Anterior cingulate cortex (tissue), 58 donors: ENCODE measurements around the gene FLOT1.
A peak's percentile ranks its signal among the peaks of the same experiment; 100 is the strongest.

Experiments
- DNase-seq, 58 donors: peaks; one replicate each; lab custom pipeline; 2025; lab: John Stamatoyannopoulos, UW

FLOT1 gene

GRCh38 chr6:30748851-30749540 is 6.5 kb upstream of the FLOT1 start:
- DNase-seq: no peak

- DNase-seq: no peak
Observed at GRCh38 chr6:30747902-30748769, 5.6 kb upstream of the FLOT1 start.

GRCh38 chr6:30747300-30747687 is 4.8 kb upstream of the FLOT1 start:
- DNase-seq: no peak

DNA sequence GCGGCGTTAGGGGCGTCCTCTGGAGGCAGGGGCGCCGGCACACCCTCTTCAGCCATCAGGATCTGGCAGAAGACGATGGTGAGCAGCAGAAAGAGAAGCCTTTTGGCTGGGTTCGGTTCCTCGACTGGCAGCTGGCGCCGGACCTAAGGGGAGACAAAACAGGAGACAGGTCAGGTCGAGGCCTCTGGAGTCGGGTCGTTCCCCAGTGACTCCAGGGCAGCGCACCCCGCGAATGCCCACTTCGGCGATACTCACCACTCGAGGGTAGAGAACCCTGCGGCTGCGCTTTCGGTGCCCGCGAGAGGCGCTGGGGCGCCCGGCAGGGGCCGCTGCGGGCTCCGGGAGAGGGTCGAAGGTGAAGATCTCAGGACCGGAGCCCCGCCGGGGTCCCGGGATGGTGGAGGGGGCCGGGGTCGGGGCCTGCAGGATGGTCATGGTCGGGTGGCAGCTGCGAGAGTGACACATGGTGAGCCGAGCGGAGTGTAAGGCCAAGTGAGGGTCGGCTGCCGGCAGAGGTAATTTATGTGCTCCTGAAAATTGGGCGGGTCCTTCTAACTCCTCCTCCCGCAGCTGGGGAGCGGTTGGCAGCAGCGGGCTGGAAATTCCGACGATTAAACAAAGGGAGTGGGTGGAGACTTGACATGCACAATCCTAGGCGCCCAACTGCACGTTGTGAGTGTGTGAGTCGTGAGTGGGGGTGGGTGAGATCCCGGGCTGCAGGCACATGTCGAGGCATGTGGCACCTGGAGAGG is 1.7 kb upstream of the FLOT1 start, which contains the start of gene IER3:
Gene IER3 (minus strand): TSS at position 494 of the 752 bp plus-strand sequence. CDS start 29 bp downstream, at position 465.
- peak in 51 of 58 donors; percentile 22 to 80 (median 52) for DNase-seq

- DNase-seq: peak in 5 of 58 donors; percentile 41 to 50 (median 46)
Observed at GRCh38 chr6:30743099-30744053, 889 bp upstream of the FLOT1 start.

- DNase-seq: peak in 2 of 58 donors; percentile 43 to 47
Observed at GRCh38 chr6:30741789-30742315, 635 bp downstream of the FLOT1 start.

GRCh38 chr6:30741063-30741779 is 1.3 kb downstream of the FLOT1 start:
- no peak for DNase-seq

GRCh38 chr6:30740540-30740870 is 2.0 kb downstream of the FLOT1 start:
- DNase-seq: no peak

DNA sequence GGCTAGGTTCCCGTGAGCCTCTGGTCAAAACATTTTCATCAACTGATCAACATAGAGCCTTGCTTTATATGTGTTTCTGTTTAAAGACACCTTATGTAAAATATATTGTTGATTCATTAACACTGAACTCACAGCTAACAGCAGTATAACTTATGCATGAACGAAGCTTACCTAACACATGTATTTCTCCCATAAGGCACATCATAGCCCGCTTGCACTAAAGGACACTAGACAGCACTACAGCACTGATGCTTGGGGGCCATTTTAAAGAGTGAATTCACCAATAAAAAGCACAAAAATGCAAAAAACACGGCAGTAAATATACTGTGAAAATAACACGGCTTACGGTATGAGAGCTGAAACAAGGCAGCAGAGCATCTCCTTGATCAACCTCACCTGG is 4.0 kb downstream of the FLOT1 start:
- no peak for DNase-seq

GRCh38 chr6:30735668-30736314 is 6.7 kb downstream of the FLOT1 start:
- no peak for DNase-seq

DNA sequence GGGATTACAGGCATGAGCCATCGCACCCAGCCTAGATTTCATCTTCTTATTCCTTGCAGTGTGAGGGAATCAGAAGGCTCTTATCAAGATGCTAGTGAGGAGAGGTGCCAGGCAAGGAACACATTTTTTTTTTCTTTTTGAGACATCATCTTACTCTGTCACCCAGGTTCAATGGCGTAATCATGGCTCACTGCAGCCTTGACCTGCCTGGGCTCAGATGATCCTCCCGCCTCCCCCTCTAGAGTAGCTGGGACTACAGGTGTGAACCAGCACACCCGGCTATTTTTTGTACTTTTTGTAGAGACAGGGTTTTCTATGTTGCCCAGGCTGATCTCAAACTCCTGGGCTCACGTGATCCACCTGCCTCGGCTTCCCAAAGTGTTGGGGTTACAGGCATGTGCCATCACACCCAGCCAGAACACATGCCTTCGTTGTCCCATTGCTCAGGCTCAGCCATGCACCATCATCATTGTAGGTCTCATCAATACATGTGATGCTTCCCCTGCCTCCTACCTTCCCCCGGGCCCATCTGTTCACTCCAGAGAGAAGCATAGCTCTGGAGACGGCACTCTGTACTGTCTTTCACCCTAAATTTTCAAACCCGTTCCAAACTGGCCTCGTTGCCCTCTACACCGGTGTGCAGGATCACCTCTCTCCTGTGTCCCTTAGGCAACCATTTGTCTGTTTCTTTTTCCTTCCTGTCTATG is 10.1 kb downstream of the FLOT1 start:
- peak in 11 of 58 donors; percentile 1 to 37 (median 13) for DNase-seq

- peak in 37 of 58 donors; percentile 3 to 66 (median 30) for DNase-seq
Observed at GRCh38 chr6:30730601-30731435, 11.7 kb downstream of the FLOT1 start.

GRCh38 chr6:30727920-30728553 is 14.4 kb downstream of the FLOT1 start:
- DNase-seq: no peak

DNA sequence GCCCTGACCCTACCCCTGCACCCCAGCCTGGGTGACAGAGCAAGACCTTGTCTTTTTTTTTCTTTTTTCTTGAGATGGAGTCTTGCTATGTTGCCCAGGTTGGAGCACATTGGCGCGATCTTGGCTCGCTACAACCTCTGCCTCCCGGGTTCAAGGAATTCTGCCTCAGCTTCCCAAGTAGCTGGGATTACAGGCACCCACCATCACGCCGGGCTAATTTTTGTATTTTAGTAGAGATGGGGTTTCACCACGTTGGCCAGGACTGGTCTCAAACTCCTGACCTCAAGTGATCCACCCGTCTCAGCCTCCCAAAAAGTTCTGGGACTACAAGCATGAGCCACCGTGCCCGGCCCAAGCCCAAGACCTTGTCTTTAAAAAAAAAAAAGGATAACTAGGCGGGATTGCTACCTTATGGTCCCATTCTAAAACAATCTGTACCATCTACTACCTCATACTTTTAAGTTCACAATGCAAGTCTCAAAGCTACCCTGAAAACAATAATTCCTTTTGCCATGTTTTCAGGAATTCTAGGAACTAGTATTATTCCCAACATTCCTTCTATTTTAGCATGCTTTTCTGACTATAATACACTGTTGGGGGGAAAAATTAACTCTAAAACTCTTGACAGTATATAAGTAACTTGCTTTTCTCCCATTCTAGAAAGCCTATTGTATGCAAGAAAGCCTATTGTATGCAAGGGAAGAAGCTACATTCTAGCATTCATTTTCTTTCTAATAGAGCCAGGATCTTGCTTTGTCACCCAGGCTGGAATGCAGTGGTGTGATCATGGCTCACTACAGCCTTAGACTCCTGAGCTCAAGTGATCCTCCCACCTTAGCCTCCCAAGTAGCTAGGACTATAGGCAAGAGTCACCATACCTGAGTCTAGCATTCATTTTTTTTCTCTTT is 15.7 kb downstream of the FLOT1 start:
- DNase-seq: no peak
